GM23338 (cell line): ENCODE measurements around the gene SOX12. TPM values are rescaled to one million over a fixed set of nuclear protein-coding genes. Genes with fewer than 3 reads are reported as not detected.

Experiments
- CREB1 ChIP-seq: fragments of 250-450 bp; sonication (Bioruptor Pico); IDR thresholded peaks from 2 replicates; pipeline ENCODE4 v1.5.0; 2020; ENCODE audit warnings: low read depth, mild to moderate bottlenecking, moderate library complexity
- CTCF ChIP-seq, 2 experiments: fragments of 200-600 bp in 1 of 2; sonication (generic) in 1 of 2; conservative IDR thresholded peaks; 2 replicates each; pipeline versions ENCODE4 v1.5.1 to v1.6.1; 2016 to 2017; ENCODE audit warnings: antibody characterized with exemption in 2 of 2, low read depth in 2 of 2, mild to moderate bottlenecking in 2 of 2, moderate library complexity in 1 of 2
- EZH2 ChIP-seq: fragments of 200-600 bp; sonication (generic); IDR thresholded peaks from one replicate; pipeline ENCODE4 v1.8.0; 2017; ENCODE audit warnings: antibody characterized with exemption, mild to moderate bottlenecking, low read depth; ENCODE audit not compliant: unreplicated experiment
- EZH2phosphoT487 ChIP-seq: fragments of 200-600 bp; sonication (generic); IDR thresholded peaks from one replicate; pipeline ENCODE4 v1.8.1; 2018; ENCODE audit warnings: antibody characterized with exemption; ENCODE audit not compliant: unreplicated experiment
- POLR2AphosphoS5 ChIP-seq: IDR thresholded peaks from 2 replicates; pipeline ENCODE4 v1.6.1; 2016; ENCODE audit warnings: antibody characterized with exemption, low read depth
- polyA plus RNA-seq: library from polyadenylated mRNA; unstranded; fragments of >200 nt; fragmentation: Nextera tagmentation; extraction: Ambion mirVana; gene quantifications from 2 replicates; pipeline ENCODE4 v1.2.1, GENCODE V29; 2016
- total RNA-seq: library from RNA; depleted of rRNA; stranded (reverse); fragments of >200 nt; shearing (Covaris generic); gene quantifications from 2 replicates; pipeline ENCODE4 v1.2.3, GENCODE V29; 2014
- TF ChIP-seq, protein P1 (sequence below): fragments of 250-450 bp; sonication (Bioruptor Pico); IDR thresholded peaks from 2 replicates; pipeline ENCODE4 v1.5.0; 2020; ENCODE audit warnings: mild to moderate bottlenecking, moderate library complexity

Gene SOX12
- total and polyA plus RNA-seq, 2 experiments from 2014 or later, result 14.1 to 32.0 TPM

DNA sequence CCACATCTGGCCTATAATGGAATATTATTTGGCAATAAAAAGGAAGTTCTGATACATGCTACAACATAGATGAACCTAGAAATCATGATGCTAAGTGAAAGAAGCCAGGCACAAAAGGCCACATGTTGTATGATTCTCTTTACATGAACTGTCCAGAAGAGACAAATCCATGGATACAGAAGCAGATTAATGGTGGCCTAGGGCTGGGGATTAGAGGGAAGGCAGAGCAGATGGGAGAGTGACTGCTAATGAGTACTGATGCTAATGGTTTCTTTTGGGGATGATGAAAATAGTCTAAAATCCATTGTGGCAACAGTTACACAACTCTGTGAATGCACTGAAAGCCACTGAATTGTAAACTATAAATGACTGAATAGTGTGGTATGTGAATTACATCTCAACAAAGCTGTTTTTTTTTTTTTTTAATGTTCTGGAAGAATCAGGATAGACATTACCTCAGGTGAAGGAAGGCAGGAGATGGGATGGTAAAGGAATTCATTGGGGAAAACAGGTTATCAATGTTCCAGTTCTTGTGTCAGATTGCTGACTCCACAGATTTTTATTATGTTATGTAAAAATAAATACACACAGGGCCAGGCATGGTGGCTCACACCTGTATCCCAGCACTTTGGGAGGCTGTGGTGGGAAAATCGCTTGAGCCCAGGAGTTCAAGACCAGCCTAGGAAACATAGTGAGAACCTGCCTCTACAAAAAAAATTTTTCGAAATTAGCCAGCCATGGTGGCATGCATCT, 8.9 kb upstream of the SOX12 start (continued):
- TF ChIP-seq, protein P1, sequence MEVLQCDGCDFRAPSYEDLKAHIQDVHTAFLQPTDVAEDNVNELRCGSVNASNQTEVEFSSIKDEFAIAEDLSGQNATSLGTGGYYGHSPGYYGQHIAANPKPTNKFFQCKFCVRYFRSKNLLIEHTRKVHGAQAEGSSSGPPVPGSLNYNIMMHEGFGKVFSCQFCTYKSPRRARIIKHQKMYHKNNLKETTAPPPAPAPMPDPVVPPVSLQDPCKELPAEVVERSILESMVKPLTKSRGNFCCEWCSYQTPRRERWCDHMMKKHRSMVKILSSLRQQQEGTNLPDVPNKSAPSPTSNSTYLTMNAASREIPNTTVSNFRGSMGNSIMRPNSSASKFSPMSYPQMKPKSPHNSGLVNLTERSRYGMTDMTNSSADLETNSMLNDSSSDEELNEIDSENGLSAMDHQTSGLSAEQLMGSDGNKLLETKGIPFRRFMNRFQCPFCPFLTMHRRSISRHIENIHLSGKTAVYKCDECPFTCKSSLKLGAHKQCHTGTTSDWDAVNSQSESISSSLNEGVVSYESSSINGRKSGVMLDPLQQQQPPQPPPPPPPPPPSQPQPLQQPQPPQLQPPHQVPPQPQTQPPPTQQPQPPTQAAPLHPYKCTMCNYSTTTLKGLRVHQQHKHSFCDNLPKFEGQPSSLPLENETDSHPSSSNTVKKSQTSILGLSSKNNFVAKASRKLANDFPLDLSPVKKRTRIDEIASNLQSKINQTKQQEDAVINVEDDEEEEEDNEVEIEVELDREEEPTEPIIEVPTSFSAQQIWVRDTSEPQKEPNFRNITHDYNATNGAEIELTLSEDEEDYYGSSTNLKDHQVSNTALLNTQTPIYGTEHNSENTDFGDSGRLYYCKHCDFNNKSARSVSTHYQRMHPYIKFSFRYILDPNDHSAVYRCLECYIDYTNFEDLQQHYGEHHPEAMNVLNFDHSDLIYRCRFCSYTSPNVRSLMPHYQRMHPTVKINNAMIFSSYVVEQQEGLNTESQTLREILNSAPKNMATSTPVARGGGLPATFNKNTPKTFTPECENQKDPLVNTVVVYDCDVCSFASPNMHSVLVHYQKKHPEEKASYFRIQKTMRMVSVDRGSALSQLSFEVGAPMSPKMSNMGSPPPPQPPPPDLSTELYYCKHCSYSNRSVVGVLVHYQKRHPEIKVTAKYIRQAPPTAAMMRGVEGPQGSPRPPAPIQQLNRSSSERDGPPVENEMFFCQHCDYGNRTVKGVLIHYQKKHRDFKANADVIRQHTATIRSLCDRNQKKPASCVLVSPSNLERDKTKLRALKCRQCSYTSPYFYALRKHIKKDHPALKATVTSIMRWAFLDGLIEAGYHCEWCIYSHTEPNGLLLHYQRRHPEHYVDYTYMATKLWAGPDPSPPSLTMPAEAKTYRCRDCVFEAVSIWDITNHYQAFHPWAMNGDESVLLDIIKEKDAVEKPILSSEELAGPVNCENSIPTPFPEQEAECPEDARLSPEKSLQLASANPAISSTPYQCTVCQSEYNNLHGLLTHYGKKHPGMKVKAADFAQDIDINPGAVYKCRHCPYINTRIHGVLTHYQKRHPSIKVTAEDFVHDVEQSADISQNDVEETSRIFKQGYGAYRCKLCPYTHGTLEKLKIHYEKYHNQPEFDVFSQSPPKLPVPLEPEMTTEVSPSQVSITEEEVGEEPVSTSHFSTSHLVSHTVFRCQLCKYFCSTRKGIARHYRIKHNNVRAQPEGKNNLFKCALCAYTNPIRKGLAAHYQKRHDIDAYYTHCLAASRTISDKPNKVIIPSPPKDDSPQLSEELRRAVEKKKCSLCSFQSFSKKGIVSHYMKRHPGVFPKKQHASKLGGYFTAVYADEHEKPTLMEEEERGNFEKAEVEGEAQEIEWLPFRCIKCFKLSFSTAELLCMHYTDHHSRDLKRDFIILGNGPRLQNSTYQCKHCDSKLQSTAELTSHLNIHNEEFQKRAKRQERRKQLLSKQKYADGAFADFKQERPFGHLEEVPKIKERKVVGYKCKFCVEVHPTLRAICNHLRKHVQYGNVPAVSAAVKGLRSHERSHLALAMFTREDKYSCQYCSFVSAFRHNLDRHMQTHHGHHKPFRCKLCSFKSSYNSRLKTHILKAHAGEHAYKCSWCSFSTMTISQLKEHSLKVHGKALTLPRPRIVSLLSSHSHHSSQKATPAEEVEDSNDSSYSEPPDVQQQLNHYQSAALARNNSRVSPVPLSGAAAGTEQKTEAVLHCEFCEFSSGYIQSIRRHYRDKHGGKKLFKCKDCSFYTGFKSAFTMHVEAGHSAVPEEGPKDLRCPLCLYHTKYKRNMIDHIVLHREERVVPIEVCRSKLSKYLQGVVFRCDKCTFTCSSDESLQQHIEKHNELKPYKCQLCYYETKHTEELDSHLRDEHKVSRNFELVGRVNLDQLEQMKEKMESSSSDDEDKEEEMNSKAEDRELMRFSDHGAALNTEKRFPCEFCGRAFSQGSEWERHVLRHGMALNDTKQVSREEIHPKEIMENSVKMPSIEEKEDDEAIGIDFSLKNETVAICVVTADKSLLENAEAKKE, result no peak
- TF ChIP-seq EZH2phosphoT487 (no peak), EZH2 (no peak), CTCF (conservative IDR thresholded peaks at IDR 0.05; ENCODE audit: low read depth in 2 of 2) (no peak), CREB1 (CRISPR knock-in tag) (no peak), POLR2AphosphoS5 (no peak)
